GM18867 (cell line): ENCODE measurements around the gene ADO.

Experiments used
- ATAC-seq: cut with Tn5 transposase; IDR thresholded peaks from one replicate; pipeline ENCODE4 v1.9.1; 2021; ENCODE audit warnings: mild to moderate bottlenecking, moderate library complexity; ENCODE audit not compliant: unreplicated experiment

Gene ADO

DNA sequence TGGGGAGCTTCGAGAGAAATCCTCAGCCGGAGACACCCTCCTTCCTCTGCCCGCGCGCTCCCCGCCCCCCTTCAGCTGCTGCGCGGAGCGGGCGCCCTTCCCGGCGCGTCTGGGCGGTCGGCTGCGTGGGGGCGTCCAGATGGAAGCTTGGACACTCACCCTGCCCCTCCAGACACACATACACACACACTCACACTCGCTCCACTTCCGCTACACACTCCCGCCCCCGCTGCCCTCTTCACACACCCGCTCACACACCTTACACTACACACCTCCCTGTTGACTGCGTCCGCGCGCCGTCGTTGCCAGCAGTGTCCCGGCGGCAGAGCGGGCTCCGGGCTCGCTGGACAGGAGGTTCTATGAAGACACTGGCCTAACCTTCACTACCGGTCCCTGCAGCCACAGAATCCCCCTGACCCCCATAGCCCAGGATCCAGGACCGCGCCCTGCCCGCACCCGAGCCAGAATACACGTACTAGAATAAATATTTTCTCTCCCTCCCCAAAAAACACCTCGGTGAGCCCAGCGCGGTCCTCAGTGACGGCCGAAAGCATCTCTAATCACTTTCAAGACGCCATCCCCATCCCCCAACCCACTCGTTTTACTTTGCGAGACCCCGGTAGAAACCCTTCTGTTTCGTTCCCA, 12.7 kb downstream of the ADO start:
- peak; percentile 24 for ATAC-seq

DNA sequence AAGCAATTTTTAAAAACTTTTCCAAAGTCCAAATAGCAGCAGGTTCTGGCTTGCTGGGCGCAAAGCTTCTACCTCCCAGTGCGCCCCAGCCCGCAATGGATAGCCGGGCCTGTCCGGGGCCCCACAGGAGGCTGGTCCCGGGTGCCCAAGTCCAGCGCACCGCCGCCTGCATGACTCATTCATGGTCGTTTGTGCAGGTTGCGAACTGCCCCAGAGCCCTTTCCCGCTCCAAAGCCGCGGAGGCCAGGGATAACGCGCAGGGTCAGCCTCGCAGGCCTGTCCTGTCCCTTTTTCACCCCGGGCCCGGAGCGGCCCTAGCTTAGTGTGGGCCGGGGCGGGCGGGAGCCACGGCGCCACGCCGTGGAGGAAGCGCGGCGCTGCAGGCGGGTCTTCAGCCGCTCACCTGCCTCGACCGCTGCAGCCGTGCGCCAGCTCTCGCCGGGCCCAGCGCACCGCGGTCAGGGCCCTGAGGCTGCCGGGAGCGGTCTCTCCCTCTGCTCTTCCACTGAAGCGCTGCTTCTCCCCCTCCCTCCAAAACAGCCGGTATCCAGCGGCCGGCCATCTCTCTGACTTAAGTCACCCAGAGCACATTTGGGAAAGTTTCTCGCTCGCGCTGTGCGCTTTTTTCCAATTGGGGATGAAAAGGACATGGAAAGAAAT, 13.4 kb downstream of the ADO start:
- ATAC-seq: peak; percentile 34

GRCh38 chr10:62818426-62819011, 14.0 kb downstream of the ADO start:
- ATAC-seq: no peak

- no peak for ATAC-seq
These were observed 14.8 kb downstream of the ADO start for GRCh38 chr10:62819141-62819920.

DNA sequence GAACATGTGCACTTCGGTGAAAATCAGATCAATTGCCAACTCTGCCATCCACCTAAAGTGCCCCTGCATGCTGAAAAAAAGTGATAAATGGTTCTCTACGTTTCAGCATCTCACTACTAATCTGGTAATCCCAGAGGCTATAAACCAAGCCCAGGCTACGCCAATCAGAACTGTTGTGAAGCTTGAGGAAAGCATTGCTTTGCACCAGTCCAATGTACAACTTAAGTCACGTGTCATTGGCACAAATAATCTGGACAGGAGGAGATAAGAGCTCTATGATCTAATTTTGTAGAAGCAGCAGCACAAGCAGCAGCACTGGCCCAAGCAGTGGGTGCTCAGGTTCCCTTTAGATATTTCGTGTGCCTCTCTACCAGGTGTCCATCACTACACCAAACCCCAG, 16.1 kb downstream of the ADO start:
- ATAC-seq: no peak

GRCh38 chr10:62826273-62826672, 21.8 kb downstream of the ADO start:
- no peak for ATAC-seq

GRCh38 chr10:62829622-62830021, 25.1 kb downstream of the ADO start:
- no peak for ATAC-seq

DNA sequence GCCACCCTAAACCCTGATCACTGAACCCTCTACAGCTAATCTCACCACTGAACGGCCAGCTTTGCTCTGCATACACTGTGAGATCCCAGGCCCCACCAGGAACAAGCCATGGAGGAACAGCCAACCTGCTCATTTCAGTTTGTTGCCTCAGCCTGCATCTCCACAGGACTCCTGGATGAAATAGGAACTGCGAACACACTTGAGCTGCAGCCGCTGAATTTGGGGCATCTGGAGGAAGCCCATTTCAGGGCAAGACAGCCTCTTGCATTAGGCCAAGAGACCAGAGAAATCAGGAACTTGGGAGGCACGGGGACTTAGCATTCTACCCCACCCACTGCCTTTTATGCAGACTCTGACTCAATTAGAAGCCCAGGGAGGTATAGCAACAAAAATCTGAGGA, 26.2 kb downstream of the ADO start:
- no peak for ATAC-seq

DNA sequence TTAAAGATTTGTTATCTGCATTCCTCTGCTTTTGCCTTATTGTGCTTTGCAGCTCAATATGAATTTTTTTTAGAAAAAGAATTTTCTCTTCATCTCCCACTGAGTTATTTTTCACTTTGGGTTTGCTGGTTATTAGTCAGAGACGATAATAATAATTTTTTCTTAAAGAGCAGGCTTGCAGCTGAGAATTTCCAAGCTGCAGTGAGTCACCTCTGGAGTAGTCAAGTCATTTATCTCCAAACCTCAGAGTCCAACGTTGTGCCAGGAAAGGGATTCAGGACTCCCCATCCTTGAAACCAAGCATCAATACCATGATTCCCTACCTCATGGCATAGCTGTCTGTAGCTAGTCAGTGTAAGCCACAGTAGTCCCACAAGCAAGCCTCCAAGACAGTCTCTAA, 26.8 kb downstream of the ADO start:
- ATAC-seq: no peak

DNA sequence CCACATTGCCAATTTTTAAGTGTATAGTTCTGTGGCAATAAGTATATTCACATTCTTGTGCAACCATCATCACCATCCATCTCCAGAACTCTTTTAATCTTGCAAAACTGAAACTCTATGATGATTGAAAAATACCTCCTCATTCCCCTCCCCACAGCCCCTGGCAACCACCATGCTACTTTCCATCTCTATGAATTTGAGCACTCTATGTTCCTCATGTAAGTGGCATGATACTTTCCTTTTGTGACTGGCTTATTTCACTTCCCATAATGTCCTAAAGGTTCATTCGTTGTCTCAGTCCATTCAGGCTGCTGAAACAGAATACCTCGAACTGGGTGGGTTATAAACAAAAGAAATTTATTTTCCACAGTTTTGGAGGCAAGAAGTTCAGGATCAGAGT, 35.1 kb downstream of the ADO start:
- no peak for ATAC-seq

GRCh38 chr10:62842983-62843382, 38.5 kb downstream of the ADO start:
- peak; percentile 80 for ATAC-seq

DNA sequence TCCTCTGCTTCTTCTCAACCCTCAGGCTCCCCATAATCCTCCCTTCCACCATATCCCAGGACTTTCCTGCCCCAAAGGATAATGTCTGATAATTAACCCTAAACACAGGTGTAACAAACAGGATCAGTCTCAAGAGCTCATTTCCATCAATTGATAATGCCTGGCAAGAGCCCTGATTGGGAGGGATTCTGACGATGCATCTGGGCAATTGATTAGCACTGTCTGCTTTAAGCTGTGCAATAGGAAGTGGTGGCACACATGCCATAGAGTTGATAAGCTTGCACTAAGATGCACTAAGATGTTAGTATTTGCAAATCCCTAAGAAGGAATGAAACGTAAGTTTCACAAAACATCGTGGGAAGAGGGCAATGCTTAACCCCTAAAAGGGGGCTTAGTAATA, 39.1 kb downstream of the ADO start:
- ATAC-seq: no peak

DNA sequence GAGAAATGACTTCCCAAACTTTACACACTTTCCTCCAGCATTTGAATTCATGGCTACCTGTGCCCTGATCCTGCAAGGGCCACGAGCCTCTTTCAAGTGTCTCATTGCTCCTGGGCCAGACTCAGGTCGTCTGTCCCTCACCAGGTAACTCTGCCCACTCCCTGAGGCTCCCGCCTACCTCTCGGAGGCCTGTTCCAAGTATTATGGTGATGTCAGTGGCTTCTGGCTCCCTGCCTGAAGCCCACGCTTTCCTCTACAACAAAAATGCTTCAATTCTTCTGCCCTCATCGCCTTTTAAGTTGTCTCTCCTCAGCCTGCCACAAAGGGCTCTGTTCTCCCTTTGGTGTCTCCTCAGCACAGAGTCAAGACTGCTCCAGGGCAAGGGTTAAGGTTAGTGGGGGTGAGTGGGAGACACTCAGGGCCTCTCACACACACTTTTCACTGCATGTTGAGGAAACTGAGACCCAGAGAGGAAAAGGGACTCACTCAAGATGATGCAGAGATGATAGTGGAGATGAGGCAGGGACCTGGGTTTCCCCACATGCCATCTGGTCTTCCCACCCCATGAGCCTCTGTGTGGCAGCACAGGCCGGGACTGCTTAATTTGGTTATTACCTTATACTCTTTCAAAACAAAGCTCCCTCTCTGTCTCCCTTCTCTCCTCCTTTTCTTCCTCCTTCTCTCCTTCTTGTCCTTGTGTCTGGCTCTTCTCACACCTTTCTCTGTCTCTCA, 39.9 kb downstream of the ADO start:
- no peak for ATAC-seq

DNA sequence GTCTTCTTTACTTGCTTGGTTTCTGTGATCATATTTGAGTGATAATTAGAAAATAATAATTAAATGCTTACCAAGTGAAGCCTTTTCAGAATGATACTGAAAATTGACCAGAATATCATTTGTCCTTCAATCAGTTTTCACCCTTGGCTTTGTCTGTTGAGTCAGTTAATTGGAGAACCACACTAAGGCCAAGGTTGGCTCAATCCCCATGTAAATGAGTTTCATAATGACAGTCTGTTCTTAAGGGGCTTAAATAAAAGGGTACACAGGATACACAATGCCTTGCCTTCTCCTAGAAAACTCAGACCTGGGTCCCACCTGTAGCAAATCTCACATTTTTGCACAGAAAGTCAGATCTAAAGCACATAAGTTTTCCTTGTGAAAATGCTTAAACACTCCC, 42.9 kb downstream of the ADO start:
- ATAC-seq: no peak

- ATAC-seq: peak; percentile 27
These were observed 46.1 kb downstream of the ADO start for GRCh38 chr10:62850646-62851045.

- no peak for ATAC-seq
These were observed 46.9 kb downstream of the ADO start for GRCh38 chr10:62851442-62851841.

DNA sequence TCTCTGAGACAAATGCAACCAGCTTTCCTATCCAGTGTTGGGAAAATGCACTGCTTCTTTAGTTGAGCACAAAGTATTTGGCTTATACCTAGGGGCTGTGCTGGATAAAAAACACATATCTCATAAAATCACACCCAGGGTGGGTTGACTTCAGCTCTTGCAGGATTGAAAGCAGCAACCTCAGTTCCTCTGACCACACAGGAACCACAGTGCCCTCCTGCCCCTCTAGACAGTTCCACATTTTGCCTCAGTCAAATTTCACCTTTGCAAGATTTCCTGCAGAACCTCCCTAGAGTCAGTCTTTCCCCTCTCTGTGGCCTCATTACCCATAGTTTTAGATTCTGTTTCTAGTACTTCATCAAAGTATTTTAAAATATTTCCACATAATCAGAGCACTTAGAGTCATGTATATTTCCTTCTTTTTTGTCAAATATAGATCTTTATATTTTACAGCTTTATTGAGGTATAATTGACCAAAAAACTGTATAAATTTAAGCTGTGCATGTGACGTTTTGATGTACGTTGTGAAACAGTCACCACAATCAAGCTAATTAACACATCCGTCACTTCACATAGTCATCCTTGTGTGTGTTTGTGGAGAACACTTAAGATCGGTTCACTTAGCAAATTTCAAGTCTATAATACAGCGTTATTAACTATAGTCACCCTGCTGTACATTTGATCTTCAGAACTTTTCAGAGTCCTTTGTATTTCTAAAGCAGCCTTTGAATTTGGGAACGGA, 48.6 kb downstream of the ADO start:
- ATAC-seq: peak; percentile 73

DNA sequence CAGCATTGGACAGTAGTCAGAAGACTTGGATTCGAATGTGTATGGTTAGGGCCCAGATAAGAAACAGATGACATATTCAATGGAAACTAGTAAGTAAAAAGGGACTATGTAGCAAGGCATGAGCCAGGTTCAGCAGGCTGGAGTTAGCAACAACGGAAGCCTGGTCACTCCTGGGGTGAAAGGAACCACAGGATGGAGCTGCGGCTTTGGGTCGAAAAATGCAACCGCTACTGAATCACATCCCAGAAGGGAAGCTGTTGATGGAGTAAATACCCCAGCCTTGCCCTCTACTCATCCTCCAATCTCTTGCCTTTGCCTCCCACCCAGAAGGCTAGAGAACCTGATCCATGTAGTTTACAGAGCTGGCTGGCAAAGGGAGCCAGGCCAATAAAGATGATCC, 49.2 kb downstream of the ADO start:
- ATAC-seq: no peak

DNA sequence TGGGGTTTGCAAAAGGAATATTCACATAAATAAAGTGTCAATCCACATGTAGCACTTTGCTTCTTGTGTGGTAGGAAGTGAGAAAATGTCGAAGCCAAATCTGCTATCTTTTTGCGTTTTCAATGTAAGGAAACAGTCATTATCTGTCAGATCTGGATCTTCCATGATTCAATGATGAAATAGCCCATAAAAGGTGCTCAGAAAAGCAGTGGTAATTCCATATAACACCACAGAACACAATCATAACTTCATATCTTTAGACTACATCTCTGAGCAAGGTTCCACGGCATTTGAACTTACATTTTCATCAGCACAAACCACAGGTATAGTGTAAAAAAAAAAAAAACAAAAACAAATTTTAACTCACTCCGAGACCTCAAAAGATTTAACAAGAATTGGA, 51.5 kb downstream of the ADO start:
- no peak for ATAC-seq
